Astrocyte (in vitro differentiated cells and primary cell): ENCODE data around the gene PPP1R14D. TPM values are rescaled to one million over a fixed set of nuclear protein-coding genes. Genes with fewer than 3 reads are reported as not detected.

Source experiments
- DNase-seq: peaks from one replicate; pipeline ENCODE4 v3.0.0-alpha.2; 2010; ENCODE audit warnings: low read depth
- FAIRE-seq: peaks from 2 replicates; lab custom pipeline; 2011; peaks lifted over from hg19 to GRCh38; lab: Jason Lieb, UNC
- H2AFZ ChIP-seq: 2 replicates; pipeline ENCODE4 v1.6.0; 2012; ENCODE audit warnings: low read depth, low read length, inconsistent platforms
- H3K27ac ChIP-seq: 2 replicates; pipeline ENCODE4 v1.5.1; 2011; ENCODE audit warnings: low read depth, low read length, inconsistent platforms
- H3K27me3 ChIP-seq: 2 replicates; pipeline ENCODE4 v1.6.0; 2011; ENCODE audit warnings: low read length, inconsistent platforms; ENCODE audit not compliant: insufficient read depth
- H3K36me3 ChIP-seq: 2 replicates; pipeline ENCODE4 v1.5.1; 2011; ENCODE audit warnings: low read length, inconsistent platforms; ENCODE audit not compliant: insufficient read depth
- H3K4me1 ChIP-seq: 2 replicates; pipeline ENCODE4 v1.5.1; 2011; ENCODE audit warnings: low read length, inconsistent platforms; ENCODE audit not compliant: insufficient read depth
- H3K4me2 ChIP-seq: 2 replicates; pipeline ENCODE4 v1.6.0; 2012; ENCODE audit warnings: low read length, inconsistent platforms
- H3K4me3 ChIP-seq: 2 replicates; pipeline ENCODE4 v1.5.1; 2011; ENCODE audit warnings: low read depth, mild to moderate bottlenecking, low read length, inconsistent platforms; ENCODE audit not compliant: insufficient read depth
- H3K79me2 ChIP-seq: 2 replicates; pipeline ENCODE4 v1.6.0; 2012; ENCODE audit warnings: mild to moderate bottlenecking, low read length, inconsistent platforms; ENCODE audit not compliant: insufficient read depth
- H3K9ac ChIP-seq: 2 replicates; pipeline ENCODE4 v1.6.0; 2012; ENCODE audit warnings: mild to moderate bottlenecking, low read length, inconsistent platforms
- H3K9me3 ChIP-seq: 2 replicates; pipeline ENCODE4 v1.5.1; 2012; ENCODE audit warnings: low read depth, mild to moderate bottlenecking, low read length, inconsistent platforms; ENCODE audit not compliant: insufficient read depth
- H4K20me1 ChIP-seq: 2 replicates; pipeline ENCODE4 v1.6.0; 2012; ENCODE audit warnings: low read length, inconsistent platforms; ENCODE audit not compliant: insufficient read depth
- H3K27ac Mint-ChIP-seq: one replicate; pipeline ENCODE4 v1.8.0; 2021; ENCODE audit warnings: mild to moderate bottlenecking, mixed read lengths; ENCODE audit not compliant: unreplicated experiment
- H3K27me3 Mint-ChIP-seq: one replicate; pipeline ENCODE4 v1.8.0; 2021; ENCODE audit warnings: low read depth, mixed read lengths; ENCODE audit not compliant: unreplicated experiment
- H3K36me3 Mint-ChIP-seq: one replicate; pipeline ENCODE4 v1.8.0; 2021; ENCODE audit warnings: low read depth, mixed read lengths; ENCODE audit not compliant: unreplicated experiment
- H3K4me1 Mint-ChIP-seq: one replicate; pipeline ENCODE4 v1.8.0; 2021; ENCODE audit warnings: low read depth, mixed read lengths; ENCODE audit not compliant: unreplicated experiment
- H3K4me3 Mint-ChIP-seq: one replicate; pipeline ENCODE4 v1.8.0; 2021; ENCODE audit warnings: mild to moderate bottlenecking, moderate library complexity, mixed read lengths; ENCODE audit not compliant: unreplicated experiment
- H3K9me3 Mint-ChIP-seq: one replicate; pipeline ENCODE4 v1.8.0; 2021; ENCODE audit warnings: mild to moderate bottlenecking, mixed read lengths; ENCODE audit not compliant: unreplicated experiment
- EZH2 ChIP-seq: IDR thresholded peaks from 2 replicates; pipeline ENCODE4 v1.6.1; 2012; ENCODE audit warnings: mild to moderate bottlenecking, low read length, inconsistent platforms; ENCODE audit not compliant: insufficient read depth
- total RNA-seq: library from RNA; stranded (reverse); gene quantifications from 2 replicates; pipeline ENCODE4 v1.2.1, GENCODE V29; 2021
- TF ChIP-seq, protein P1 (sequence below): IDR thresholded peaks from 2 replicates; pipeline ENCODE4 v1.5.1; 2011; ENCODE audit warnings: low read depth, mild to moderate bottlenecking, inconsistent platforms, low read length, moderate library complexity; ENCODE audit not compliant: insufficient read depth

The PPP1R14D gene
- total RNA-seq, 1 donor from 2014 or later = not detected

DNA sequence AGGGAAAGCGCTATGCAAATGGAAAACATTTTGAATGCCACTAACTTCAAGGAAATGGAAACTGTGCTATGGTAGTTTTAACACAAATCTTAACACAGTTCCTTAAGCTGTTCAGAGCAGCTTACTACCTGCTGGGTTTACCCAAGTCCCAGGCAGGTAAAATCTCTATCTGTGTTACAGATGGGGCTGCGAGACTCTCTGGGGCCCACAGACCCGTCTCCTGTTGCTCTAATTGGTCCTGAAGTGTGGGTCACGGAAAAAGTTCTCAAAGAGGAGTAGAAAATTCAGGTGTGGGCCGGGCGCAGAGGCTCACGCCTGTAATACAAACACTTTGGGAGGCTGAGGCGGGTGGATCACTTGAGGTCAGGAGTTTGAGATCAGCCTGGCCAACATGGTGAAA is 38.5 kb downstream of the PPP1R14D start:
- H3K79me2 ChIP-seq = peaks cover 40% of the 10 kb centered on the region
- no peaks in the 10 kb centered on the region for H3K27me3 ChIP-seq
- H3K27me3 Mint-ChIP-seq = no peaks in the 10 kb centered on the region
- no peak overlapping the region for H3K27ac ChIP-seq
- H4K20me1 ChIP-seq = peaks cover 37% of the 10 kb centered on the region
- no peak overlapping the region for H3K4me2 ChIP-seq
- H3K36me3 ChIP-seq = peaks cover 3% of the 10 kb centered on the region
- H3K27ac Mint-ChIP-seq = no peak overlapping the region
- no peaks in the 10 kb centered on the region for H3K9me3 Mint-ChIP-seq
- no peak overlapping the region for H2AFZ ChIP-seq
- H3K4me3 Mint-ChIP-seq = no peak overlapping the region
- H3K4me3 ChIP-seq = no peak overlapping the region
- H3K9ac ChIP-seq = no peak overlapping the region
- FAIRE-seq (no peak), DNase-seq (no peak)
- peaks cover 11% of the 10 kb centered on the region for H3K36me3 Mint-ChIP-seq
- TF ChIP-seq, protein P1, sequence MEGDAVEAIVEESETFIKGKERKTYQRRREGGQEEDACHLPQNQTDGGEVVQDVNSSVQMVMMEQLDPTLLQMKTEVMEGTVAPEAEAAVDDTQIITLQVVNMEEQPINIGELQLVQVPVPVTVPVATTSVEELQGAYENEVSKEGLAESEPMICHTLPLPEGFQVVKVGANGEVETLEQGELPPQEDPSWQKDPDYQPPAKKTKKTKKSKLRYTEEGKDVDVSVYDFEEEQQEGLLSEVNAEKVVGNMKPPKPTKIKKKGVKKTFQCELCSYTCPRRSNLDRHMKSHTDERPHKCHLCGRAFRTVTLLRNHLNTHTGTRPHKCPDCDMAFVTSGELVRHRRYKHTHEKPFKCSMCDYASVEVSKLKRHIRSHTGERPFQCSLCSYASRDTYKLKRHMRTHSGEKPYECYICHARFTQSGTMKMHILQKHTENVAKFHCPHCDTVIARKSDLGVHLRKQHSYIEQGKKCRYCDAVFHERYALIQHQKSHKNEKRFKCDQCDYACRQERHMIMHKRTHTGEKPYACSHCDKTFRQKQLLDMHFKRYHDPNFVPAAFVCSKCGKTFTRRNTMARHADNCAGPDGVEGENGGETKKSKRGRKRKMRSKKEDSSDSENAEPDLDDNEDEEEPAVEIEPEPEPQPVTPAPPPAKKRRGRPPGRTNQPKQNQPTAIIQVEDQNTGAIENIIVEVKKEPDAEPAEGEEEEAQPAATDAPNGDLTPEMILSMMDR = no peak
- no peak for TF ChIP-seq EZH2
- no peaks in the 10 kb centered on the region for H3K9me3 ChIP-seq
- H3K4me1 ChIP-seq = peaks cover 38% of the 10 kb centered on the region
- peaks cover 15% of the 10 kb centered on the region for H3K4me1 Mint-ChIP-seq

DNA sequence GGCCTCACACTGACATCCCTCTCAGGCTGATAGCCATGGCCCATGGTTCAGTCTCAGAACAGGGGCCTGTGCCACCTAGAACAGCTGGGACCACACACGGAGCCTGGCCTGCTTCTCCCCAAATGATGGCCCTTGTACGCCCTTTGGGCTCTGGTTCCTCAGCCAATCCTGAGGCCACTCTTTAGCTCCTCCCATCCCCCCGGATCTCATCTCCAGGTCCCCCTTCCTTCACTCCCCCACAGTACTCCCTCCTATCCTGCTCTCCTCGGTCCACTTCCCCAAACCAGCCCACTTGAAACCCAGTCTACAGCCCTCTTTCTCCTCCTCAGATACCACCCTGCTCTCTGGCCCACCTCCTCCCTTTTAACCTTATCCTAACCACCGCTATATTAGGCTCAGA is 39.4 kb downstream of the PPP1R14D start:
- Histone ChIP-seq H3K4me3 (no peak overlapping the region), H3K27ac (no peak overlapping the region), H3K27me3 (no peaks in the 10 kb centered on the region), H2AFZ (no peak overlapping the region), H3K9ac (no peak overlapping the region), H4K20me1 (peaks cover 36% of the 10 kb centered on the region), H3K4me2 (no peak overlapping the region), H3K4me1 (peaks cover 38% of the 10 kb centered on the region), H3K79me2 (peaks cover 41% of the 10 kb centered on the region), H3K36me3 (peaks cover 6% of the 10 kb centered on the region), H3K9me3 (no peaks in the 10 kb centered on the region)
- peaks cover 15% of the 10 kb centered on the region for H3K4me1 Mint-ChIP-seq
- H3K36me3 Mint-ChIP-seq = peaks cover 13% of the 10 kb centered on the region
- FAIRE-seq = no peak
- no peak overlapping the region for H3K27ac Mint-ChIP-seq
- no peak for TF ChIP-seq EZH2
- TF ChIP-seq, protein P1 = no peak
- H3K9me3 Mint-ChIP-seq = no peaks in the 10 kb centered on the region
- no peak overlapping the region for H3K4me3 Mint-ChIP-seq
- H3K27me3 Mint-ChIP-seq = no peaks in the 10 kb centered on the region
- no peak for DNase-seq

DNA sequence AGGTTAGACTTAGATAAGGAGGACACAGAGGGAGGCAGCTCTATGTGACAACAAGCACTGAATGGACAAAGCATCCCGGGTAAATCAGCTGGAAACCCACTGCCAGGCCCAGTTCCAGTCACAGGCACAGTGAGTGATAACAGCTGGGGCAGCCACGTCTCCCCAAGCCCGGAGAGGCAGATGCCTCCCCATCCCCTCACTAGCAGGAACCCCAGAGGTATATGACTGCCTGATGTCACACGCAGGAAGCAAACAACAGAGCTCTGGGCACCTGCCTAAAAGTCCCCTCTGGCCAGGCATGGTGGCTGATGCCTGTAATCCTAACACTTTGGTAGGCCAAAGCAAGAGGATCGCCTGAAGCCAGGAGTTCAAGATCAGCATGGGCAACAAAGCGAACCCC is 40.5 kb downstream of the PPP1R14D start:
- no peak overlapping the region for H3K4me3 Mint-ChIP-seq
- FAIRE-seq (no peak), DNase-seq (no peak)
- H3K4me1 ChIP-seq = peaks cover 29% of the 10 kb centered on the region
- no peak overlapping the region for H2AFZ ChIP-seq
- H3K79me2 ChIP-seq = peaks cover 41% of the 10 kb centered on the region
- H3K9ac ChIP-seq = peak overlapping the region; percentile 31
- peaks cover 6% of the 10 kb centered on the region for H3K4me1 Mint-ChIP-seq
- H3K27me3 ChIP-seq = no peaks in the 10 kb centered on the region
- H3K9me3 Mint-ChIP-seq = no peaks in the 10 kb centered on the region
- no peaks in the 10 kb centered on the region for H3K9me3 ChIP-seq
- TF ChIP-seq, protein P1 = no peak
- TF ChIP-seq EZH2 = no peak
- no peak overlapping the region for H3K4me3 ChIP-seq
- H3K27ac ChIP-seq = peak overlapping the region; percentile 36
- peaks cover 8% of the 10 kb centered on the region for H3K36me3 Mint-ChIP-seq
- H4K20me1 ChIP-seq = peaks cover 42% of the 10 kb centered on the region
- H3K27me3 Mint-ChIP-seq = no peaks in the 10 kb centered on the region
- H3K4me2 ChIP-seq = peak overlapping the region; percentile 60
- no peak overlapping the region for H3K27ac Mint-ChIP-seq
- H3K36me3 ChIP-seq = peaks cover 6% of the 10 kb centered on the region
